Femur (tissue), 1 donor: ENCODE measurements around the gene TXNRD2.
"Not testable (repeated sequence)": the region's sequence is repeated elsewhere in the genome, so short reads cannot be mapped to it uniquely, and the experiment has no call there.

Source experiments
- DNase-seq: peaks from one replicate; pipeline ENCODE4 v3.0.0-alpha.2; 2017

TXNRD2 gene

DNA sequence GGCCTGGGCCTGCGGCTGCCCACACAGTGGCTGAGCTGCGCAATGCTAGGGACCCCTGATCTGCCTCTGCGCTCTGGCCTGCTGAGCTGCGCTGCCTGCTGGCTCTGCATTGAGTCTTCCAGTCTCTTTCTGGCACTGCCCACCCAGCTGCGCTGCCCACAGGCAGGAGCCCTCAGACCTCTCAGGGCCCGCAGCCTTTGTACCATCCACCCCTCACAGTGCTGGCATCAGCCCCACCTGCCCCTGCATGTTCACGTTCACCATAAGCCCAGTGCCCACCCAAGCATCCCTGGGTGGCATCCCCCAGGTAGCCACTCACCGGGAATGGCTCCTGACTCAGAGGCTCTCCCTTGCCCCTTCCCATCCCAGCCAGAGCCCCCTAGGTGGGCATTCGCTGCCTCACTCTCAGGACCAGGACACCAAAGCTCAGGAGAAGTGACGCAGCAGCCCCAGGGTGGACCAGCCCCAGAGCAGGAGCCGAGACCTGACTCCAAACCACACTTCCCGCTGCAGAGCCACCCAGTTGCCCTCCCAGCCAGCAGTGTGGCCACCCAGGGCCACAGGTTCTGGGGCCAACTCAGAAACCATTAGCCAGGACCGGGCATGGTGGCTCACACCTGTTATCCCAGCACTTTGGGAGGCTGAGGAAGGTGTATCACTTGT lies 21.8 kb downstream of the TXNRD2 start:
- no peak for DNase-seq

DNA sequence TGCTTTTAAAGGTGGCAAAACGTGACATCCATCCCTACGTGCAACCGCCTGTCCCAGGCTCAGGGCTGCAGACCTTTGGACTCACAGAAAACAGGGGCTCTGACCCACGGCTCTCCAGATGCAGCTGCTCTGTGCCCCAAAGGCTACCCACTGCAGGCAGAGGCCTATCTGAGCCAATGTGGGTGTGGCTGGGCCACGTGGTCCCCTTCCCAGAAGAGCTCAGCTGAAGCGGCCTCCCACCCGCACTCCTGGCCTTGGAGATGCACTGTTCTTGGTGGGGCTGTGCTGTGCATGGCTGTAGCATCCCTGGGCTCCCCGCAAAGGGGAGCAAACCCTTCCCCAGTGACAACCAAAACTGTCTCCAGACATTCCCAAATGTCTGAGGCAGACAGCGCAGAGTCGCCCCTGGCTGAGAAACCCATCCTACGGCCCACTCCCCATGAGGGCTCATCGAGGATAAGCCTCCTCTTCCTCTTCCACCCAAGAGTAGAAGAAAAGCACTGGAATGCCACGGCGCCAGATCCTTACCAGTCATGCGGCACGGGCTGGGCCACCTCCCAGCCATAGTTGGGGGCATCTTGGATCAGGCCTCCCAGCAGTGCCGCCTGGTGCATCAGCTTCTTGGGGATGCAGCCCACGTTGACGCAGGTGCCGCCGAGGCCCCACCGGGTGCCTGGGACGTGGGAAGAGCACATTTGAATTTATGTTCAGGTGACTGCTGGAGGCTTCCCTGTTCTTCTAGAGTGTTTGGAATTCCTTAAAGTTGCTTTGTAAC lies 23.1 kb downstream of the TXNRD2 start:
- DNase-seq: no peak

DNA sequence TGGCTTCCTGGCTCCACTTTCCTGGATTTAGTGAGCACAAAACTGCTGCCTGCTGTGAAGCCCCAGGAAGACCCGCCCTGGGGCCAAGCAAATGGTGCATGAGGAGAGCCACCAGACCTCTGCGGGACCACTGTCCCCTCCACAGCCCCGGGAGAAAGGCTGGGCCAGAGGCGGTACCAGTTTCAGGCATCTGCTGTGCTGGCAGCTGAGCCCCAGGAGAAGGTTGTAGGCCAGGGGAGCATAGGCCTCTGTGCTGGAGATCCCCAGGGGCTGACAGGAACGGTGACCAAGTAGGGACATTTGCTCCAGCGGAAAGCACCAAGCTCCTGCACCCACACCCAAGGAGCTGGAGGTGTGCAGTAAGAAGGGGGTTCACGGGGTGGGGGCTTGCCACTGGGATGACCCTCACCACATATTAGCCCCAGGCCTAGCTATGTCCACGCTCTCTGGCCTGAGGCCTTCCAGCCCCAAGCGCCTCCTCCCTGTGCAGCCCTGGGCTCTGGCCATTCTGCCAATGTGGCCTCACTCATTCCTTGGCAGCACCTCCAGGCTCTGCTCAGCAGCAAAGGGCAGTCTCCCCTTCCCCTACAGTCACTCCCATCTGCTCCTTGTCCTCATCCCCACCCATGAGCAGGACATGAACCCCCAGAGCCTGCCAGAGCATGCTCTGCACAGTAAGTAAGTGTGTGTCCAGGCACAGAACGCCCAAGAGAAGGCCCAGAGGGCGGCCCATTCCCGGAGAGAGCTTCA lies 24.1 kb downstream of the TXNRD2 start:
- DNase-seq: no peak

DNA sequence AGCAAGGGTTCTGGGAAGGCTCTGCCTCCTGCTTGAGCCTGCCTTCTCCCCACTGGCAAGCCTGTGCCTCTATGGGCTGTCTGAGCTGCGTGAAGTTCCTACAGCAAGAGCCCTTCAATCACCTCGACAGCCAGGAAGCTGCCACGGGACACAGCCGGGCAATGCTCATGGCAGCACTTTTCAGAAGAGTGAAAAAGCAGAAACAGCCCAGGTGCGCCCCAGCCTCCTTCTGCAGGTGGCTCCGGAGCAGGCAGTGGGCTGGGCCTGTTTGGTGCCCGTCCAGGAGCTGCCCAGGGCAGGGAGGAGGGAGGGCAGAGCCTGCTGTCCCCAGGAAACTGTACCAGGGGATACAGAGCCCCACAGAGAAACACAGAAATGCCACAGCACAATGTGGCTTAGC lies 24.7 kb downstream of the TXNRD2 start:
- DNase-seq: no peak

DNA sequence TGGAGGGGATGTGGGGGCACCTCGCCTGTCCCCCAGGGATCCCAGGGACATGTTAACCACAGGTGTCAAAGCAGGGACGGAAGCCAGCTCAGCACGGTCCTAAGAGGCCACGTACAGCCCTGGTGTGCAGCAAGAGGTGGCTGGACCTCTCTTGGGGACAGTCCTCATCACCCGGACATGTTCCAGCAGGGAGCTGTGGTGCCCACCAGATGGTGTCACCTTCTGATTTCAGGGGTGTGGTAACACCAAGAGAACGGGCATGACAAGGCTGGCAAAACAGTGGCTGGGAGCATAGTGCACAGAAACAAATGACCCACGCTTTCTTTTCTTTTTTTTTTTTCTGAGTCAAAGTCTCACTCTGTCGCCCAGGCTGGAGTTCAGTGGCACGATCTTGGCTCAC lies 25.6 kb downstream of the TXNRD2 start:
- no peak for DNase-seq

DNA sequence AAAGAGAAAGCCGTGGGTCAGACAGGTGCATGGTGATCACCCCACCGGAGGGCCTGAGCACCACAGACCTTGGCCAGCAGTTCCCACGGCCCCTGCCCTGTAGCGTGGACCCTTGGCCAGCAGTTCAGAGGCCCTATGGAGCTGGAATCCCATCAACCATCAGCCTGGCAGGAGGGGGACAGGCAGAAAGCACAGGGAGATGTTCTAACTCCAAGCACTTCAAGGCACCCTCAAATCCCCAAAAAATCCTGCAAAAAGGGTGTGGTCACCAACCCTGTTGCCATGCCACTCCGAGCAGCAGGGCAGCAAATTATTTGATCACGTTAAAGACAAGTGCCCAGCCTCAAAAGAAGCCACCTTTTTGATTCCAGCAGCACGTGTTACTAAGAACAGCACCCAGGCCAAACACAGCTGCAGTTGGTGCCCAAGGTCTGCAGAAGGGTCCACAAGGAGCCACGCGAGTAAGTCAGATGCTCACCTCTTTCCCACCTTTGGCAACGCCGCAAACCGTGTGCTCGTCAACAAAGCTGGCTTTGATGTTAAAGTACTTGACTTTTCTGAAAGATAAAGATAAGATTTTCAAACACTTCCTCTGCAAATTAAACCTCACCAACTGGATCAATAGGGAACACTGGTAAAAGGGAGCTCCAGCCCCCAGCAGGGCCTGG lies 26.2 kb downstream of the TXNRD2 start:
- no peak for DNase-seq

DNA sequence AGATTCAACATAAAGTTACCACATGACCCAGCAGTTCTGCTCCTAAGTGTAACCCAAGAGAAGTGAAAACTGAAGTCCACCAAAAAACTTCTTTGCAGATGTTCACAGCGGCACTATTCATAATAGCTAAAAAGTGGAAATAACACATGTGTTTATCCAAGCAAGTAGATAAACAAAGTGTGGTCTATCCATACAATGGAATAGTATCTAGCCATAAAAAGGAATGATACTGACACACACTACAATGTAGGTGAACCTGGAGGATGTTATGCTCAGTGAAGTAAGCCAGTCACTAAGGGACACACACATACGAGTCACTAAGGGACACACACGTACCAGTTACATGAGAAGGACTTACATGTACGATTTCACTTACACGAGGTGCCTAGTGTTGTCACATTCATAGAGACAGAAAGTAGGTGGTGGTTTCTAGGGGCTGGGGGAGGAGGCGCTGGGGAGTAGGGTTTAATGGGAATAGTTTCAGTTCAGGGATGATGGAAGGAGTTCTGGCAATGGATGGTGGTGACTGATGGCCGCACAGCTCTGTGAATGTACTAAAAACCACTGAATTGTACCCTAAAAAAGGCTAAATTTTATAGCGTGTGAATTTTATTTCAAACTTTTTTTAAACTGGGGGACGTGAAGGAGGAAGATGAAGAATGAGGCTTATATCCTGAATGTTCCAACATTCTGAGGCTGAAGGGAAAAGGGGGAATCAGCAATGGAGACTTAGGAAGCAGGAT lies 27.2 kb downstream of the TXNRD2 start:
- DNase-seq: no peak

DNA sequence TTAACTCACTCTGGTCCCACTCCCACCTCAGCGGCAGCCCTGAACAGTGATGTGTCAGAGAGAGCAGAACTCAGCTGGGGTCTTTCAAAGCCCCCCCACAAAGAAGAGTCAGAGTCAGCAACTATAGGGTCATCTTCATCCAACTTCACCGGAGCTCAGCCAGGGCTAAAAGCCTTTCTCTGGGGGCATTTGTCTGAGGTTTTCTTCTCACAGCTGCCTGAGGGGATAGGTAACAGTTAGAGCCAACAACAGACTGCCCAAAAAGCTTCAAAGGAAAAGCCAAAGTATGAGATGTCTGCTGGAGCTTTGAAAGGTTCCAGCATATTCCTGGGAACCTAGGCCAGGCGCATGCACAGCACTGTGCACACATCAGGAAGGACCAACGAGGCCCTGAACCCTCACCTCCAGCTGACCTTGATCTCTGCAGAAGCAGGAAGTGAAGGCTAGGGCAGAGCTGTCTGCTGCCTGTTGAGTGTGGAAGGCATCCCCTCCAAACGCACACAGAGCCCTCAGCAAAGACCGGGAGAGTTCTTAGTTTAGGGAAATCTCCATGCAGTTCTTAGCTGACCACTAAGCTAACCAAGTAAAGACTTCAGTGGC lies 28.2 kb downstream of the TXNRD2 start:
- no peak for DNase-seq

DNA sequence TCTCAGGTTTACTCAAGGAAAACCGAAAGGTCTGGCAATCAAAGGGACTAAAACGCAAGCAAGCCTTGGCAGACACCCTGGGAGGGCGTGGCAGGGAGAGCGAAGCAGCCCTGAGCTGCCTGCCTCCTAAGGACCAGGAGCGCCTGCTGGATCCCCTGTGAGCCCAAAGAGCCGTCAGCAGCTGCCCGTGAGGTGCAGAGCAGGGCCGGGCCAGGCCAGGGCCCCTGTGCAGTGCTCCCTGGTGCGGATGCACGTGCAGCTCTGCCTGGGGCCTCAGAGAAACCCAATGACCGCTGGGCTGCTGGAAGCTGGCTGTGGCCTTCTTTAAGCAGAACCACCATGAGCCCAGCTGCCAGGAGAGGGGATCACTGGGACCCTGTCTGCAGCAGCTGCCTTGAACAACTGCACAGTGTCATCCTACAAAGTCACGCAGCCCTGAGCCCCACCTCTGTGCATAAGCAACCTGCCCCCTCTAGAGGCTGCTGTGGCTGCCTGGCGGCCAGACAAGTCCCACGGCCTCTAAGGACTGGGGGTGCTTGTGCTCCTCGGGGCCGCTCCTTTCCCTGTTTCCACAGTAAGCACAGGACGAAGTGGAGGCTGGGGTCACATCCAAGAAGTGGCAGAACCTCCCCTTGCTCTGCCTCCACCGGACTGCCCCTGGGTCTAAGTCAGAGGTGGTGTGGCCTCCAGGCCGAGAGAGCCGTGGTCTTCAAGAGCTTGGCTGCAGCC lies 29.2 kb downstream of the TXNRD2 start:
- peak; percentile 74 for DNase-seq

DNA sequence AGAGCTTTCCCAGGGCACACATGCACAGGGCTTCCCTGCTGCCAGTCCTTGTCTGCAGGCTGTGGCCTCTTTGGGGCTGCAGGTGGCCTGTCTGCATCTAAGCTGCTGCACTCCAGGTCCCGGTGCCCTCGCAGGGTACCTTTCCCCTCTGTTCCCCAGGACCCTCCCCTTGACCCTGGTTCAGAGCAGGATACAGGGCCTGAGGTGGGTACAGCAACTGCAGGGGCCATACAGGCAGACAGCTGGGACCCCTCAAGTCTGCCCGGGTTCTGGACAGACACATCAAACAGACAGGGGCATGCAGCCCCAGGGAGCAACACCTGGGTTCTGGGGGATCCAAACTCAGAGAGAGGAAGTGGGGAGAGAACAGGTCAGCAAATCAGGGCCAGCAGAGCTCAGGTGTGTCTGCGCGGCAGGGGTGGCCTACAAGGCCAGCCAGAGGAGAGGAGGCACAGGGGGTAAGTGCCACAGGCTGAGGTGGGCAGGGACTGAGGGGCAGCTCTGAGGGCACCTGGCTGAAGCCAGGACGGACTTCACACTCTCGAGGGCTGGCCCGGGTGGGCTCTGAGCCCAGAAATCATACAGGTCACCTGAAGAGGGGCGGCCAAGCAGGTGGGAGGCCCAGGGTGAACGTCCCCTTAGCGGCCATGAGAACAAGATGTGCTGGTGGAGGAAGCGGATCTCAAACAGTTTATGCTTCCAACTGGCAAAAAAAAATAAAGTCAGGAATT lies 29.9 kb downstream of the TXNRD2 start:
- no peak for DNase-seq

DNA sequence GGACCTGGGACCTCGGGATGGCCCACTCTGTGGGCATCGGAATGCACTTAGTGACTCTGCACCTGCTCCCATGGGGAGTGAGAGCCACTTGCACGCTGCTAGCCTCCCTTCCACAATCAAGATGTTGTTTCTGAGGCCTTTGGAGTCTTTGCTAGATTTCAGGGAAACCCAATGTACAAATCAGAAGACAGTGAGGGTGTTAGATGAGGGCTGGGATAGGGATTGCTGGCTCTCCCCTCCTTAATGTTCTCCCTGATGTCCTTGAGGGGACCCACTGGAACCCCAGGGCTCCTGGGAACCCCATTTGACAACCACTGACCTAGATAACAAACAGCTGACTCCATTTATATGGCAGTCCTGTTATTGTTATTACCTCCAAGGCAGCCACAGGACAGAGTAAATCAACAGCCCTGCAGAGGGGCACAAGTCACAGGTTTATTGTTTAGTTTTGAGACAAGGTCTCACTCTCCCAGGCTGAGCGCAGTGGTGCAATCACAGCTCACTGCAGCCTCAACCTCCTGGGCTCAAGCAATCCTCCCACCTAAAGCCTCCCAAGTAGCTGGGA lies 31.4 kb downstream of the TXNRD2 start:
- no peak for DNase-seq

DNA sequence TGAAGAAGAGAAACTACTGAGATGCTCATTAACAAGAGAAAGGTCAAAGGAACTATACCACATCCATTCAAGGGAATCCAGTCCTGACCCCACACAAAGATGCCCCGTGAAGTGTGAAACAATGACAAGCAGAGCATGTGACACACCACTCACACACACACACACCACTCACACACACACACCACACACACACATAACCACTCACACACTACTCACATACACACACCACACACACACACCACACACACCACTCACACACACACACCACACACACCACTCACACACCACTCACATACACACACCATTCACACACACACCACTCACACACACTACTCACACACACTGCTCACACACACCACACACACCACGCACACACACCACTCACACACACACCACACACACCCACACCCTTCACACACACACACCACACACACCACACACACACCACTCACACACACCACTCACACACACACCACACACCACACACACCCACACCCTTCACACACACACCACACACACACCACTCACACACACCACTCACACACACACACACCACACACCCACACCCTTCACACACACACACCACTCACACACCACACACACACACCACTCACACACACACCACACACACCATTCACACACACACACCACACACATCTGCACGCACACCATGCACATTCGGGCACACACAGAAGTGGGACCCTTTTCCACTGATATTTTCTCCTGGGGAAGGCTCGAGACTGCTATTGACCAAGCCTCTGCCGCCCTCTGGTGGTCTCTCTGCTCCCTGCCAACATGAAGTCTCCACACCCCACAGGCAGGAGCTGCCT lies 32.1 kb downstream of the TXNRD2 start:
- DNase-seq: peak; percentile 90

DNA sequence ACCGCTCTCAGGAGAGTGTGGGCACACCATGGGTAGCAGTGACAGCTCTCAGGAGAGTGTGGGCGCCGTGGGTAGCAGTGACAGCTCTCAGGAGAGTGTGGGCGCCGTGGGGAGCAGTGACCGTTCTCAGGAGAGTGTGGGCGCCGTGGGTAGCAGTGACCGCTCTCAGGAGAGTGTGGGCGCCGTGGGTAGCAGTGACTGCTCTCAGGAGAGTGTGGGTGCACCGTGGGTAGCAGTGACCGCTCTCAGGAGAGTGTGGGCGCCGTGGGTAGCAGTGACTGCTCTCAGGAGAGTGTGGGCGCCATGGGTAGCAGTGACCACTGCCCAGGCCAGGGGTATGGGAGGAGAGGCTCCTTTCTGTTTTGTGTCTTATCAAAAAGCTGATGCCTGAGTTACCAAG lies 33.7 kb downstream of the TXNRD2 start:
- not testable (repeated sequence) for DNase-seq

DNA sequence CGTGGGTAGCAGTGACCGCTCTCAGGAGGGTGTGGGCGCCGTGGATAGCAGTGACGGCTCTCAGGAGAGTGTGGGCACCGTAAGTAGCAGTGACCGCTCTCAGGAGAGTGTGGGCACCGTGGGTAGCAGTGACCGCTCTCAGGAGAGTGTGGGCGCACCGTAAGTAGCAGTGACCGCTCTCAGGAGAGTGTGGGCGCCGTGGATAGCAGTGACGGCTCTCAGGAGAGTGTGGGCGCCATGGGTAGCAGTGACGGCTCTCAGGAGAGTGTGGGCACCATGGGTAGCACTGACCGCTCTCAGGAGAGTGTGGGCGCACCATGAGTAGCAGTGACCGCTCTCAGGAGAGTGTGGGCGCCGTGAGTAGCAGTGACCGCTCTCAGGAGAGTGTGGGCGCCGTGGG lies 34.8 kb downstream of the TXNRD2 start:
- DNase-seq: not testable (repeated sequence)

DNA sequence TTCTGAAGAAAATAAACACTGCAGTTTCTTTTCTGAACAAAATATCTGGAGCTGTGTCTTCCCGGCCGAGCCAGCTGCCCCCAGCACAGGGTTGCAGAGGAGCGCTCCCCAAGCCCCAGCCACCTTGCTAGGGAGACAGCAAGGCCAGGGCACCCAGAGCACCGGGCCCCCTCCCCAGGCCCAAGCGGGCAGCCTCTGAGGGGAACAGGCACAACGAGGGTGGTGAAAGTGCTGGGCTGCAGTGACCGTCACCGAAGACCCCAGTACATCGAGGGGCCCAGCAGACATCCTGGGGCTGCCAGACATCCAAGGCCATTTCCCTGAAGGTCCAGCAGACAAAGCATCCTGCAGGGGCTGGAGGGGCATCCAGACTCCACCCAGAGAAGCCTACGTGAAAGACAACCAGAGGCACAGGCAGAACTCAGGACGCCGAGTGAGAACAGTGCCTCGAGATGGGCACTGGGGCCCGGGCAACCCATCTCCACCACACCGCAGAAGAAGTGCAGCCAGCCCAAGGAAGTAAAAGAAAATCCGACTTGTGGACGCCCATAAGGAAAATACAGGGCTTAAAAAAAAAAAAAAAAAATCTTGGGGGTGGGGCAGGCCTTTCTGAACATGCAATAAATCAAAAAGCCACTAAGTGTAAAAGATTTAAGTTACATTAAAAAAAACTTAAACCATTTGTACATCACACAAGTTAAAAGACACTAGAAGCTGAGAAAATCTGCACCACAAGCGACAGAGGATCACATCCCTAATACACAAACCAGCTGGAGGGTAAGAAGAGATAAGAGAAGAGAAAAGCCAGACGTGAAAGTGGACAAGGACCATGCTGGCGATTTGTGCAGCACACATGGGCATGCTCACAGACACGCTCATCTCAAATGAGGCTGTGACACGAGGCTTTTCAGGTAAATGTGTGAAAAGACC lies 36.0 kb downstream of the TXNRD2 start:
- DNase-seq: no peak

DNA sequence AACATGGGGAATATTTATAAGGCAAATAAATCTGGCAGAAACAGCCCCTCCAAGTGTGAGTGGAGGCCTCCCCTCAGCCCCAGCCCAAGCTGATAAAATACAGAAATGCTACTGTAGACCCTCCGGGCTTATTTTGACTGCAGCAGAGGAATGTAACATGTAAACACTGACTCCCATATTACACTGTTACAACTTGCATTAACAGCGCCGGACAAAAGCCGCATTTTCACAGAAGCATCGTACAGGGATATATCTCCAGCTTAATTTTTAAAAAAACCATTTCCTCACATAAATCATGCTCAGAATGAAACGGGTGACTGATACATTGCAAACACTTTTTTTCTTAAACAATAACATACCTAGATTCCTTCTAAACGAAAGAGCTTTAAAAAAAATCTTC lies 36.7 kb downstream of the TXNRD2 start:
- DNase-seq: no peak

DNA sequence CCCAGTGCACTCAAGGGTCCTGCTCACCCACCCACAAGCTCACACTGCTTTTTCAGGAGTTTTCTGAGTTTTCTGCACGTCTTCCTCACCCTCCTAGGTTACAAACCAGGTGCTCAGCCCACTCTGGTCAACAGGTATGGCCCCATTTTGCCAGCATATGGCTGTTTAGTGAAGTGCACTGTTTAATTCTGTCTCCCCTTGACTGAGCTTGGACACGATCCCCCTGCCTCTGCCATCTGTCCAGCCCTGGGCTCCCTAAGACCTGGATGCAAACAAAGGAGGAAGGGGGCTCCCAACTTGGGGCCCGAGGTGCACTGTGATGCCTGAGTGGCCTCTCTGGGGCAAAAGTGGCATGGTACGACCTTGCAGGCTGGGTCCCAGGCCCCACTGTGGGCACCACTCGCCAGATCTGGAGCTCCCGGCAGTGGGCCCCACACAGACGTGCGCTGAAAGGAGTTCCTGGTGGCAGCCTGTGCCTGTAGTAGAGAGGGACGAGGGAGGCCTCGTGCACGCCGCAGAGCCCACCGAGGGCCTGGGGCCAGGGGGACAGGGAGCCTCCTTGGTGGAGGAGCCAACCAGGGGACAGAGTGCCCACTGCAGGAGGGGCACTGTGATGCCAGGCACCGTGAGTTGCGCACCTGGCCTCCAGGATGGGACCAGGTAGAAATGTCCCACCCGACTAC lies 37.3 kb downstream of the TXNRD2 start:
- no peak for DNase-seq

DNA sequence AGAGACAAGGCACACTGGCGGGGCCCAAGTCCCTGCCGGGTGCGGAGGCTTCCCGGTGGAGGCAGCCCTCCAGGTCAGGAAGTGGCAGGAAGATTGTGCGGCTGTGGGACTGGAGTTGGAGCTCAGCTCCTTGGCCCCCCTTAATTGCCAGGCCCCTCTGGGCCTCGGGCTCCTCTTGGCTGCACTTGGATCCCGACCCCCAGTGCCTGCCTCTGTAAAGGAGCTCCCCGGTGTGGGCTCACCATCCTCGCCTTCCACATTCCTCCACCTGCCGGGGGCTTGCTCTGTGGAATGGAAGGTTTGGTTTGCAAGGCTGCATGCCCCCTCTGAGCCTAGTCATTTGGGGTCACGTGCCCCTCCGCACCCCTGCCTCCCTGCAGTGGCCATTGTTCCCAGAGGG lies 38.1 kb downstream of the TXNRD2 start:
- DNase-seq: no peak
